ENCODE data around the gene CYP1A2.

The CYP1A2 gene

DNA sequence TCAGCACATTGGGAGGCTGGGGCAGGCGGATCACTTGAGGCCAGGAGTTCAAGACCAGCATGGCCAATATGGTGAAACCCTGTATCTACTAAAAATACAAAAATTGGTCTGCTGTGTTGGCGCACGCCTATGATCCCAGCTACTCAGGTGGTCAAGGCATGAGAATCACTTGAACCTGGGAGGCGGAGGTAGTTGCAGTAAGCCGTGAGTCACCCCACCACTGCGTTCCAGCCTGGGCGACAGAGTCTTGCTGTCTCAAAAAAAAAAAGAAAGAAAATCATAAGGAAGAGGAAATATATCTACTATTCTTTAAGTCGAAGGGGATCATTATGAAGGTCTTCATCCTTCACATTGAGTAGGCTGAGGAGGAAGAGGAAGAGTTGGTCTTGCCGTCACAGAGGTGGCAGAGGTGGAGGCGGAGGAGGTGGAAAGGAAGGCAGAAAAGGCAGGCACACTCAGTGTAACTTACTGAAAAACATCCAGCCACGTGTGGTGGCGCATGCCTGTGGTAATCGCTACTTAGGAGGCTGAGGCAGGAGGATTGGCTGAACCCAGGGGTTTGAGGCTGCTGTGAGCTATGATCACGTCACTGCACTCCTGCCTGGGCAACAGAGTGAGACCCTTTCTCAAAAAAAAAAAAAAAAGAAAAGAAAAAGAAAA lies 47.5 kb downstream of the CYP1A2 start:
- no peak overlapping the region for H3K27ac ChIP-seq
- no peak for TF ChIP-seq ZFX (IDR thresholded peaks at IDR 0.05; ENCODE audit: borderline replicate concordance)
- TF ChIP-seq, protein P1, sequence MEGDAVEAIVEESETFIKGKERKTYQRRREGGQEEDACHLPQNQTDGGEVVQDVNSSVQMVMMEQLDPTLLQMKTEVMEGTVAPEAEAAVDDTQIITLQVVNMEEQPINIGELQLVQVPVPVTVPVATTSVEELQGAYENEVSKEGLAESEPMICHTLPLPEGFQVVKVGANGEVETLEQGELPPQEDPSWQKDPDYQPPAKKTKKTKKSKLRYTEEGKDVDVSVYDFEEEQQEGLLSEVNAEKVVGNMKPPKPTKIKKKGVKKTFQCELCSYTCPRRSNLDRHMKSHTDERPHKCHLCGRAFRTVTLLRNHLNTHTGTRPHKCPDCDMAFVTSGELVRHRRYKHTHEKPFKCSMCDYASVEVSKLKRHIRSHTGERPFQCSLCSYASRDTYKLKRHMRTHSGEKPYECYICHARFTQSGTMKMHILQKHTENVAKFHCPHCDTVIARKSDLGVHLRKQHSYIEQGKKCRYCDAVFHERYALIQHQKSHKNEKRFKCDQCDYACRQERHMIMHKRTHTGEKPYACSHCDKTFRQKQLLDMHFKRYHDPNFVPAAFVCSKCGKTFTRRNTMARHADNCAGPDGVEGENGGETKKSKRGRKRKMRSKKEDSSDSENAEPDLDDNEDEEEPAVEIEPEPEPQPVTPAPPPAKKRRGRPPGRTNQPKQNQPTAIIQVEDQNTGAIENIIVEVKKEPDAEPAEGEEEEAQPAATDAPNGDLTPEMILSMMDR (IDR thresholded peaks at IDR 0.05), result no peak

DNA sequence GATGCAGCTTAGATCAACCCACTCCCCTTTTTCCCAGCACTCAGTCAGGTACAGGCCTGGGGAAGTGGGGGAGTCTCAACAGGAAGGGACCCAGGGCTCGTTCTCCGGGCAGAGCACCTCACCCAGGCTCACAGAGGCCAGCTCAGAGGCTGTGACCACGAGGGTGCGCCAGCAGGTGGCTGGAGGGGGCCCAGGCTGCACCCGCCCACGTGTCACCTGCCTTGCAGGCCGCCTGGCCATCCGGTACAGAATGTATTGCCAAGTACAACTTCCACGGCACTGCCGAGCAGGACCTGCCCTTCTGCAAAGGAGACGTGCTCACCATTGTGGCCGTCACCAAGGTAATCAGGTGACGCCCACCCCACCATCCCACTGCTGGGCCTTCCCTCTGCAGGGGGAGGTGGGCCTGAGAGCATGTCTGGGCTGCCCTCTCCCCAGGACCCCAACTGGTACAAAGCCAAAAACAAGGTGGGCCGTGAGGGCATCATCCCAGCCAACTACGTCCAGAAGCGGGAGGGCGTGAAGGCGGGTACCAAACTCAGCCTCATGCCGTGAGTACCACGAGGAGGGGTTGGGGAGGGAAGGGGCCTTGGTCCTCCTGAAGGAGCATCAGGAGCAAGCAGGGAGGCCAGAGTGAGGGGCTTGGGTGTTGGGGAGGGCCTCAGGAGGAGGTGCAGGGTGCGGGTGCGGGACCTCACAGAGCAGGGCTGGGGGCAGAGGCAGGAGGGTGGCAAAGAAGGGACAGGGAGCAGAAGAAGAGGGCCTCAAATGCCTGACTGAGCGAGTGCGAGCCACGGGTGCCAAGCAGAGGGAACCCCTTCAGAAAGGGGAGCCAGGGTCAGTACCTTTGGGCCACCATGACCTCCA lies 50.0 kb downstream of the CYP1A2 start:
- H3K27ac ChIP-seq, result no peak overlapping the region
- TF ChIP-seq, protein P1 (IDR thresholded peaks at IDR 0.05), result peak; percentile 9; the same call in 1 of the 2 replicates
- no peak for TF ChIP-seq ZFX (IDR thresholded peaks at IDR 0.05; ENCODE audit: borderline replicate concordance)

DNA sequence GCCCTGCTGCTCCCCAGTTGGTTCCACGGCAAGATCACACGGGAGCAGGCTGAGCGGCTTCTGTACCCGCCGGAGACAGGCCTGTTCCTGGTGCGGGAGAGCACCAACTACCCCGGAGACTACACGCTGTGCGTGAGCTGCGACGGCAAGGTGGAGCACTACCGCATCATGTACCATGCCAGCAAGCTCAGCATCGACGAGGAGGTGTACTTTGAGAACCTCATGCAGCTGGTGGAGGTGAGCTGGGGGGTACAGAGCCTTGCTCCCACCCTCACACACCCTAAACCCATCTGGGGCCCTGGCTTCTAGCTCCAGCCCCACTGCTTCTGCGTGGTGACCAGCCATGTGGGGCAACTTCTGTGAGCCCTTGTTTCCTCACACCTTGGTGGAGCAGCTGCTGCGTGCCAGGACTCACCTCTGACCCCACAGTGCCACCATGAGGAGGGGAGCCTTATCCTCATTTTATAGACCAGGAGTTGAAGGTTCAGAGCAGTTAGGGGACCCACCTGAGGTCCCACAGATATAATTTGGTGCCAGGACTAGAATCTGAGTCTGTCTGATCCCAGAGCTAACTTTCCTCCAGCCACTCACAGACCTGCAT lies 50.7 kb downstream of the CYP1A2 start:
- TF ChIP-seq, protein P1 (IDR thresholded peaks at IDR 0.05), result no peak
- no peak for TF ChIP-seq ZFX (IDR thresholded peaks at IDR 0.05; ENCODE audit: borderline replicate concordance)
- H3K27ac ChIP-seq, result 0 out of 2 replicates have a peak overlapping the region, but pooled peaks have one; percentile 13

DNA sequence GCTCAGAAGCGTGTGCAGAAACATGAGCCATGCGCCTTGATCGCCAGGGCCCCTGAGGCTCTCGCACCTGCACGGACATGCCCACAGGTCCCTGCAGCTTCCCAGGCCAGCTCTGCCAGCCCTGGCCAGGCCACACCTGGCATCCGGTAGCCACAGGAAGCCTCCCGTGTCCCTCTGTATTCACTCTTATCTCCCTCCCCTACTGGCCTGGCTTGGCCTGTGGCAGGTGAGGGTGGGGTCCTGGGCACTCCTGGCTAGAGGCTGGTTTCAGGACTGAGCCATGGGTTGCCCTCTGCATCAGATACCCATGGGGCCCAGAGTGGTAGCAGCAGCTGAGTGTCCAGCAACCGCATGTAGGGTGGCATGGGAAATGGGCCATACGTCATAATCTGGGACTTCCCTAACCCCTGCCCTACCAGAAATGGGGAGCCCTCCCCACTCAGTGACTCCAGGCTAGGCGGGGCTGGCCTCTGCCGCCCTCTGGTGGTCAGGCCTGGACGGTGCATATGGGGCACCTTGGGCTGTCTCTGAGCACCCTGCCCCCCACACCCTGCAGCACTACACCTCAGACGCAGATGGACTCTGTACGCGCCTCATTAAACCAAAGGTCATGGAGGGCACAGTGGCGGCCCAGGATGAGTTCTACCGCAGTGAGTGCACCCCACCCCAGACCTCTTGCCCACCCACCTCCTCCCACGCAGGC lies 51.4 kb downstream of the CYP1A2 start:
- H3K27ac ChIP-seq, result 0 out of 2 replicates have a peak overlapping the region, but pooled peaks have one; percentile 13
- no peak for TF ChIP-seq ZFX (IDR thresholded peaks at IDR 0.05; ENCODE audit: borderline replicate concordance)
- TF ChIP-seq, protein P1 (IDR thresholded peaks at IDR 0.05), result peak; percentile 95

DNA sequence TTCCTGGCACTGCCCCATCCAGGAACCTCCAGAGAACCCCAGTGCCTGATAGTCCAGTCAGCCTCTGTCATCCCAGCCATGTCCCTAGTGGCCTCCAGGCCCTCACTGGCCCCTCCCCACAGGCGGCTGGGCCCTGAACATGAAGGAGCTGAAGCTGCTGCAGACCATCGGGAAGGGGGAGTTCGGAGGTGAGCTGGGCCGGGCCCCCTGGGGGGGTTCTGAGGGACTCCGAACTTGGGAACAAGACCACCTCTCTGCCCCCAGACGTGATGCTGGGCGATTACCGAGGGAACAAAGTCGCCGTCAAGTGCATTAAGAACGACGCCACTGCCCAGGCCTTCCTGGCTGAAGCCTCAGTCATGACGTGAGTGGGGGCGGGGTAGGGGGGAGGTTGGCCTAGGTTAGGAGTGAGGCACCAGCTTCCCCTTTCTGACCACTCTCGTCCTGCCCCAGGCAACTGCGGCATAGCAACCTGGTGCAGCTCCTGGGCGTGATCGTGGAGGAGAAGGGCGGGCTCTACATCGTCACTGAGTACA lies 52.0 kb downstream of the CYP1A2 start:
- no peak overlapping the region for H3K27ac ChIP-seq
- no peak for TF ChIP-seq ZFX (IDR thresholded peaks at IDR 0.05; ENCODE audit: borderline replicate concordance)
- TF ChIP-seq, protein P1 (IDR thresholded peaks at IDR 0.05), result no peak

DNA sequence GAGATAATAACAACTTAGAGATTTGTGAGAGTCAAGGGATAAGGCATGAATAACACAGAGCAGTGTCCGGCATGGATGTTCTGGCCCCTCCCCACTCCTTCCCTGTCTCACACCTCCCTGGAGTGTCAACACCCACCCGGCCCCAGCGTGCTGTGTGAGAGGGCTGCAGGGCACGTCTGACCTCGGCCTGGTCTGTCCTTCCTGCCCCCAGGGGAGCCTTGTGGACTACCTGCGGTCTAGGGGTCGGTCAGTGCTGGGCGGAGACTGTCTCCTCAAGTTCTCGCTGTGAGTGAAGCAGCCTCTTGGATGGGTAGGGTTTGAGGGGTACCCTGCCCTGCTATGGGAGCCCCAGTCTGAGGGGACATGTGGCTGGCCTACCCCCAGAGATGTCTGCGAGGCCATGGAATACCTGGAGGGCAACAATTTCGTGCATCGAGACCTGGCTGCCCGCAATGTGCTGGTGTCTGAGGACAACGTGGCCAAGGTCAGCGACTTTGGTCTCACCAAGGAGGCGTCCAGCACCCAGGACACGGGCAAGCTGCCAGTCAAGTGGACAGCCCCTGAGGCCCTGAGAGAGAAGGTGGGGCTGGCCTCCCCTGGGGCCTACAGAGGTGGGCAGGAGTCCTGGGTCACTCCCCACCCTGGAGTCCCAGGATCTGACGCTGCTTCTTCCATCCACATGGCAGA lies 52.8 kb downstream of the CYP1A2 start:
- no peak overlapping the region for H3K27ac ChIP-seq
- TF ChIP-seq ZFX (IDR thresholded peaks at IDR 0.05; ENCODE audit: borderline replicate concordance), result no peak
- TF ChIP-seq, protein P1 (IDR thresholded peaks at IDR 0.05), result no peak
